Chondrocyte (in vitro differentiated cells): ENCODE results near the gene FAU. TPM values are rescaled to one million over a fixed set of nuclear protein-coding genes. Genes with fewer than 3 reads are reported as not detected.
A peak's percentile ranks its signal among the peaks of the same experiment; 100 is the strongest.

Experiments used
- DNase-seq: peaks from one replicate; pipeline ENCODE4 v3.0.0; 2021; ENCODE audit warnings: mixed read lengths, low spot score
- H3K27ac Mint-ChIP-seq: one replicate; pipeline ENCODE4 v1.8.0; 2021; ENCODE audit warnings: mild to moderate bottlenecking, moderate library complexity, mixed read lengths; ENCODE audit not compliant: unreplicated experiment
- H3K27me3 Mint-ChIP-seq: 2 replicates; pipeline ENCODE4 v1.8.0; 2021; ENCODE audit warnings: low read depth, mixed read lengths
- H3K36me3 Mint-ChIP-seq: 2 replicates; pipeline ENCODE4 v1.8.0; 2021; ENCODE audit warnings: low read depth, mixed read lengths
- H3K4me1 Mint-ChIP-seq: 2 replicates; pipeline ENCODE4 v1.8.0; 2021; ENCODE audit warnings: low read depth, mild to moderate bottlenecking, mixed read lengths
- H3K4me3 Mint-ChIP-seq: one replicate; pipeline ENCODE4 v1.8.0; 2021; ENCODE audit warnings: mild to moderate bottlenecking, moderate library complexity, mixed read lengths; ENCODE audit not compliant: unreplicated experiment
- H3K9me3 Mint-ChIP-seq: 2 replicates; pipeline ENCODE4 v1.8.0; 2021; ENCODE audit warnings: low read depth, mixed read lengths
- CTCF ChIP-seq: fragments of 200-600 bp; sonication (generic); IDR thresholded peaks from 2 replicates; pipeline ENCODE4 v1.5.0; 2021; ENCODE audit warnings: antibody characterized with exemption, mild to moderate bottlenecking, moderate library complexity
- total RNA-seq: library from RNA; stranded (reverse); gene quantifications from 3 replicates; pipeline ENCODE4 v1.2.1, GENCODE V29; 2021

FAU gene
- total RNA-seq, 1 donor from 2014 or later, result 506 TPM

GRCh38 chr11:65114538-65115171, 7.3 kb downstream of the FAU start:
- no peaks in the 10 kb centered on the region for H3K27me3 Mint-ChIP-seq
- H3K27ac Mint-ChIP-seq, result no peak overlapping the region
- H3K36me3 Mint-ChIP-seq, result peaks cover 5% of the 10 kb centered on the region
- H3K4me3 Mint-ChIP-seq, result no peak overlapping the region
- no peak for DNase-seq
- TF ChIP-seq CTCF, result no peak
- H3K4me1 Mint-ChIP-seq, result peaks cover 36% of the 10 kb centered on the region
- no peaks in the 10 kb centered on the region for H3K9me3 Mint-ChIP-seq

DNA sequence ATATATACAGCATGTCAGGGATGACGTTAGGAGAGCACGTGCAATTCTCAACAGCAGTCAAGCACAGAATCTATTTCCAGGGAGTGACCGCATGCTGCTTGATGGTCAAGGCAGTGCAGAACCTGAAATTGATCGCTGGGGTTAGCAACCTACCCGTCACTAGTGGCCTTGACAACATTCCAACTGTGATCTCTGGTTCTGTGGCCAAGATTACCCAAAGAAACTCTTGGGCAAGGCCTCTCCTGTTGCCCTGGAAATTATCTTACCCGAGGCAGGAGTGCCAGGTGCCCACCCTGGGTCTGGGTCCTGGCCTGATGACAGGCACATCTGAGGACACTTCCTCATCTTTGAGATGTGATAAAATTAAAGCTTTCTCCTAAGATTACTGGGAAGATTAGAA, 8.1 kb downstream of the FAU start:
- H3K36me3 Mint-ChIP-seq, result peaks cover 5% of the 10 kb centered on the region
- DNase-seq, result no peak
- peak overlapping the region; percentile 9 for H3K27ac Mint-ChIP-seq
- no peaks in the 10 kb centered on the region for H3K9me3 Mint-ChIP-seq
- peaks cover 36% of the 10 kb centered on the region for H3K4me1 Mint-ChIP-seq
- H3K4me3 Mint-ChIP-seq, result no peak overlapping the region
- H3K27me3 Mint-ChIP-seq, result no peaks in the 10 kb centered on the region
- no peak for TF ChIP-seq CTCF

DNA sequence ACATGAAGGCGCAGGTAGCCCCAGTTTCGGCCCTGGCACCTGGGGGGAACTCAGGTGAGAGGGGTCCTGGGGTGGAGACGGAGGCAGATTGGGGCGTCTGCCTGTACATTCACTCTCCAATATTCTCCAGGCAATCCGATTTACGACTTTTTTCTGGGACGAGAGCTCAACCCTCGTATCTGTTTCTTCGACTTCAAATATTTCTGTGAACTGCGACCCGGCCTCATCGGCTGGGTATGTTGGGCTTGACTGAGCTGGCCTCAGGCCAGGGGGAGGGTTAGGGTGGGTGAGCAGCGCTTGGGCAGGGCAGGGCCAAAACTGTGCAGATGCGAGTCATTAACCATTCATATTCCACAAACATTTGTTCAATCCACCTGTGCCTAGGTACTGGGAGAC, 8.6 kb downstream of the FAU start:
- H3K4me3 Mint-ChIP-seq, result peak overlapping the region; percentile 86
- no peak overlapping the region for H3K27ac Mint-ChIP-seq
- peaks cover 3% of the 10 kb centered on the region for H3K36me3 Mint-ChIP-seq
- no peaks in the 10 kb centered on the region for H3K9me3 Mint-ChIP-seq
- H3K27me3 Mint-ChIP-seq, result no peaks in the 10 kb centered on the region
- TF ChIP-seq CTCF, result no peak
- DNase-seq, result no peak
- peaks cover 36% of the 10 kb centered on the region for H3K4me1 Mint-ChIP-seq

GRCh38 chr11:65112546-65113360, 9.2 kb downstream of the FAU start:
- Mint-ChIP-seq H3K4me1 (peaks cover 34% of the 10 kb centered on the region), H3K9me3 (no peaks in the 10 kb centered on the region), H3K27ac (no peak overlapping the region), H3K4me3 (peak overlapping the region; percentile 86), H3K36me3 (peaks cover 1% of the 10 kb centered on the region), H3K27me3 (no peaks in the 10 kb centered on the region)
- DNase-seq, result no peak
- peak; percentile 93 for TF ChIP-seq CTCF

- H3K27me3 Mint-ChIP-seq, result no peaks in the 10 kb centered on the region
Observed at GRCh38 chr11:65111744-65112545, 10.0 kb downstream of the FAU start, which contains the start of gene TM7SF2. Gene TM7SF2, plus strand, starts transcription at chr11:65111872. Its CDS starts 144 bp downstream, at chr11:65112016.

More at GRCh38 chr11:65111744-65112545, 10.0 kb downstream of the FAU start, which contains the start of gene TM7SF2:
- DNase-seq, result no peak
- Mint-ChIP-seq H3K4me3 (peak within 1 kb of the TSS; percentile 86), H3K4me1 (peaks cover 34% of the 10 kb centered on the region), H3K36me3 (peaks cover 1% of the 10 kb centered on the region), H3K9me3 (no peaks in the 10 kb centered on the region), H3K27ac (peak within 1 kb of the TSS; percentile 71)
- TF ChIP-seq CTCF, result no peak
